ENCODE data around the gene PTX4. TPM values are rescaled to one million over a fixed set of nuclear protein-coding genes. Genes with fewer than 3 reads are reported as not detected.

Gene PTX4
- total and polyA plus RNA-seq, 9 of the 15 experiments (the other 6 are each of a cell fraction or from before 2014, with no cell fraction given), result 0.11 TPM; not detected in 8

DNA sequence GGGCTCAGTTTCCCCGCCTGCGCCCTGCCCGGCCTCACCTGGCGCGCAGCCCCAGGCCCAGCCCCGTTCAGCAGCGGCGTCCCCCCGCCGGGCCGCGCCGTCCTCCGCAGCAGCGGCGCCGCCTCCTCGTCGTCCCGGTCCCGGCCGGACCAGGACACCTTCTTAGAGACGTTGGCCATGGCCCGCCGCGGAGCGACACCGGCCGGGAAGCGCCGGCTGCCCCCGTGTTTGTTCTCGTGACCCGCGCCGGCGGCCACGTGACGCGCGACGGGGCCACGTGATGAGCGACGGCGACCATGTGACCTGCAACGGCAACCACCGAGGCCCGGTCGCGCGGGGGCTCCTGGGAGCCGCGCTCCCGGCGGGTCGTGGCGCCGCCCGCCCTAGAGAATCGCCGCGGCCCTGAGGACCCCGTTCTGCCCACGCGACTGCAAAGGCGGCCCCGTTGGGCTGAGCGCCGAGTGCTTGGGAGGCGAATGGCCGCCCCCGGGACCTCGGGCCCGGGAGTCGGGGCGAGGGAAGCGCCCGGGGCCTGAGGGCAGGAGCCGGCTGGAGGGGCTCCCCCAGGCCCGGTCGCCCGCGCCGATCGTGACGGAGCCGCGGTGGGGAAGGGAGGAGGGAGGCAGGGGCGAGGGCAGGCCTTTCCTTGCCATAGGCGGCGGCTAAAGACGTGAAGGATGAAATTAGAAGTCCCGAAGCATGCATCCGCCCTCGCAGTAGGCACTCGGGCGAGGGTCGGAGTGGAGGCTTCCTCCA lies 13.8 kb downstream of the PTX4 start, which contains the start of gene CLCN7 (continued):
- TF ChIP-seq NR2C1 (IDR thresholded peaks at IDR 0.05) (no peak), NR2C1 (tag; IDR thresholded peaks at IDR 0.05) (peak; percentile 16; the same call in 1 of the 2 replicates), TCFL5 (CRISPR knock-in tag; conservative IDR thresholded peaks at IDR 0.05) (no peak), ZNF830 (CRISPR knock-in tag; IDR thresholded peaks at IDR 0.05) (0 out of 2 replicates have a peak, but pooled peaks have one; percentile 85), ZNF184 (CRISPR knock-in tag; IDR thresholded peaks at IDR 0.05) (no peak), CBX2 (IDR thresholded peaks at IDR 0.05; ENCODE audit: insufficient read depth, low read length, poor library complexity, severe bottlenecking) (no peak), KLF1 (tag; IDR thresholded peaks at IDR 0.05) (no peak), ZKSCAN8 (CRISPR knock-in tag; IDR thresholded peaks at IDR 0.05) (no peak), SMAD2 (IDR thresholded peaks at IDR 0.05; ENCODE audit: low read depth, low read length) (no peak), SRSF1 (IDR thresholded peaks at IDR 0.05; ENCODE audit: low read depth, low read length) (no peak), SMARCA4 (IDR thresholded peaks at IDR 0.05) (no peak), GABPA (tag; conservative IDR thresholded peaks at IDR 0.05; ENCODE audit: low read depth) (no peak), STAG1 (CRISPR knock-in tag; IDR thresholded peaks at IDR 0.05; ENCODE audit: borderline replicate concordance) (no peak; the same call in 1 of the 2 replicates), RFX7 (CRISPR knock-in tag; IDR thresholded peaks at IDR 0.05) (no peak), ZBTB8A (IDR thresholded peaks at IDR 0.05; ENCODE audit: partially characterized antibody) (no peak), PPARD (CRISPR knock-in tag; IDR thresholded peaks at IDR 0.05) (no peak), ZNF778 (CRISPR knock-in tag; IDR thresholded peaks at IDR 0.05) (no peak), NCOA4 (IDR thresholded peaks at IDR 0.05; ENCODE audit: partially characterized antibody) (no peak), ZNF12 (CRISPR knock-in tag; IDR thresholded peaks at IDR 0.05) (peak; percentile 90), DACH1 (IDR thresholded peaks at IDR 0.05; ENCODE audit: partially characterized antibody) (peak; percentile 5)
- TF ChIP-seq, protein P1, sequence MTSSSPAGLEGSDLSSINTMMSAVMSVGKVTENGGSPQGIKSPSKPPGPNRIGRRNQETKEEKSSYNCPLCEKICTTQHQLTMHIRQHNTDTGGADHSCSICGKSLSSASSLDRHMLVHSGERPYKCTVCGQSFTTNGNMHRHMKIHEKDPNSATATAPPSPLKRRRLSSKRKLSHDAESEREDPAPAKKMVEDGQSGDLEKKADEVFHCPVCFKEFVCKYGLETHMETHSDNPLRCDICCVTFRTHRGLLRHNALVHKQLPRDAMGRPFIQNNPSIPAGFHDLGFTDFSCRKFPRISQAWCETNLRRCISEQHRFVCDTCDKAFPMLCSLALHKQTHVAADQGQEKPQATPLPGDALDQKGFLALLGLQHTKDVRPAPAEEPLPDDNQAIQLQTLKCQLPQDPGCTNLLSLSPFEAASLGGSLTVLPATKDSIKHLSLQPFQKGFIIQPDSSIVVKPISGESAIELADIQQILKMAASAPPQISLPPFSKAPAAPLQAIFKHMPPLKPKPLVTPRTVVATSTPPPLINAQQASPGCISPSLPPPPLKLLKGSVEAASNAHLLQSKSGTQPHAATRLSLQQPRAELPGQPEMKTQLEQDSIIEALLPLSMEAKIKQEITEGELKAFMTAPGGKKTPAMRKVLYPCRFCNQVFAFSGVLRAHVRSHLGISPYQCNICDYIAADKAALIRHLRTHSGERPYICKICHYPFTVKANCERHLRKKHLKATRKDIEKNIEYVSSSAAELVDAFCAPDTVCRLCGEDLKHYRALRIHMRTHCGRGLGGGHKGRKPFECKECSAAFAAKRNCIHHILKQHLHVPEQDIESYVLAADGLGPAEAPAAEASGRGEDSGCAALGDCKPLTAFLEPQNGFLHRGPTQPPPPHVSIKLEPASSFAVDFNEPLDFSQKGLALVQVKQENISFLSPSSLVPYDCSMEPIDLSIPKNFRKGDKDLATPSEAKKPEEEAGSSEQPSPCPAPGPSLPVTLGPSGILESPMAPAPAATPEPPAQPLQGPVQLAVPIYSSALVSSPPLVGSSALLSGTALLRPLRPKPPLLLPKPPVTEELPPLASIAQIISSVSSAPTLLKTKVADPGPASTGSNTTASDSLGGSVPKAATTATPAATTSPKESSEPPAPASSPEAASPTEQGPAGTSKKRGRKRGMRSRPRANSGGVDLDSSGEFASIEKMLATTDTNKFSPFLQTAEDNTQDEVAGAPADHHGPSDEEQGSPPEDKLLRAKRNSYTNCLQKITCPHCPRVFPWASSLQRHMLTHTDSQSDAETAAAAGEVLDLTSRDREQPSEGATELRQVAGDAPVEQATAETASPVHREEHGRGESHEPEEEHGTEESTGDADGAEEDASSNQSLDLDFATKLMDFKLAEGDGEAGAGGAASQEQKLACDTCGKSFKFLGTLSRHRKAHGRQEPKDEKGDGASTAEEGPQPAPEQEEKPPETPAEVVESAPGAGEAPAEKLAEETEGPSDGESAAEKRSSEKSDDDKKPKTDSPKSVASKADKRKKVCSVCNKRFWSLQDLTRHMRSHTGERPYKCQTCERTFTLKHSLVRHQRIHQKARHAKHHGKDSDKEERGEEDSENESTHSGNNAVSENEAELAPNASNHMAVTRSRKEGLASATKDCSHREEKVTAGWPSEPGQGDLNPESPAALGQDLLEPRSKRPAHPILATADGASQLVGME (CRISPR knock-in tag; IDR thresholded peaks at IDR 0.05), result no peak
- TF ChIP-seq, protein P2, sequence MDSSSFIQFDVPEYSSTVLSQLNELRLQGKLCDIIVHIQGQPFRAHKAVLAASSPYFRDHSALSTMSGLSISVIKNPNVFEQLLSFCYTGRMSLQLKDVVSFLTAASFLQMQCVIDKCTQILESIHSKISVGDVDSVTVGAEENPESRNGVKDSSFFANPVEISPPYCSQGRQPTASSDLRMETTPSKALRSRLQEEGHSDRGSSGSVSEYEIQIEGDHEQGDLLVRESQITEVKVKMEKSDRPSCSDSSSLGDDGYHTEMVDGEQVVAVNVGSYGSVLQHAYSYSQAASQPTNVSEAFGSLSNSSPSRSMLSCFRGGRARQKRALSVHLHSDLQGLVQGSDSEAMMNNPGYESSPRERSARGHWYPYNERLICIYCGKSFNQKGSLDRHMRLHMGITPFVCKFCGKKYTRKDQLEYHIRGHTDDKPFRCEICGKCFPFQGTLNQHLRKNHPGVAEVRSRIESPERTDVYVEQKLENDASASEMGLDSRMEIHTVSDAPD (CRISPR knock-in tag; IDR thresholded peaks at IDR 0.05), result no peak
